Heart right ventricle (tissue), 16 donors: ENCODE data around the gene MGAT5B. TPM values are rescaled to one million over a fixed set of nuclear protein-coding genes. Genes with fewer than 3 reads are reported as not detected.

Experiments
- ATAC-seq, 8 donors: fragments of 200-7000 bp; cut with Tn5 transposase; one replicate each; pipeline ENCODE4 v1.9.1; 2020; ENCODE audit warnings: mild to moderate bottlenecking in 8 of 8, moderate library complexity in 8 of 8, moderate number of reproducible peaks in 1 of 8
- DNase-seq, 2 donors: peaks; one replicate each; pipeline ENCODE4 v3.0.0-alpha.2; 2020
- H3K27ac ChIP-seq, 10 donors: fragments of 200-600 bp; sonication (generic) in 2 of 10; one replicate each; pipeline versions ENCODE4 v1.5.0 to v1.8.0; 2020 to 2022; ENCODE audit warnings: mild to moderate bottlenecking in 3 of 10
- H3K27me3 ChIP-seq, 7 donors: fragments of 200-600 bp; one replicate each; pipeline ENCODE4 v1.8.0; 2021 to 2022; ENCODE audit warnings: mild to moderate bottlenecking in 2 of 7
- H3K36me3 ChIP-seq, 9 donors: fragments of 200-600 bp; sonication (generic) in 1 of 9; one replicate each; pipeline versions ENCODE4 v1.5.0 to v1.8.0; 2020 to 2022; ENCODE audit warnings: mild to moderate bottlenecking in 2 of 9
- H3K4me1 ChIP-seq, 9 donors: fragments of 200-600 bp; sonication (generic) in 1 of 9; one replicate each; pipeline versions ENCODE4 v1.5.0 to v1.8.0; 2020 to 2022; ENCODE audit warnings: mild to moderate bottlenecking in 4 of 9
- H3K4me3 ChIP-seq, 10 donors: fragments of 200-600 bp; sonication (generic) in 2 of 10; one replicate each; pipeline versions ENCODE4 v1.5.0 to v1.8.0; 2020 to 2022; ENCODE audit warnings: mild to moderate bottlenecking in 7 of 10, moderate library complexity in 2 of 10
- H3K9me3 ChIP-seq, 11 donors: fragments of 200-600 bp in 10 of 11; sonication (generic) in 2 of 11; one replicate each; pipeline versions ENCODE4 v1.5.0 to v1.8.0; 2013 to 2022; ENCODE audit warnings: mild to moderate bottlenecking in 2 of 11, control low read depth in 1 of 11, moderate library complexity in 1 of 11
- CTCF ChIP-seq, 9 donors: fragments of 200-600 bp; sonication (generic) in 2 of 9; IDR thresholded peaks; one replicate each; pipeline versions ENCODE4 v1.5.0 to v1.8.0; 2021 to 2022; ENCODE audit warnings: antibody characterized with exemption in 9 of 9, mild to moderate bottlenecking in 5 of 9, moderate library complexity in 1 of 9
- WGBS, 2 donors: extraction: QIAGEN DNeasy Blood & Tissue Kit; methylation state at CpG; one replicate each; pipeline ENCODE4 v1.1.7; 2013; ENCODE audit warnings: inconsistent platforms in 1 of 2; 5-methylcytosine and 5-hydroxymethylcytosine counted together
- intact Hi-C, 10 donors: fragments of 100-400 bp; cut with DNase I; formaldehyde crosslinking; loops; one replicate each; pipeline versions ENCODE4 v1.11.1 to v1.14.2; 2022
- polyA plus RNA-seq, 2 donors: library from polyadenylated mRNA; stranded (reverse); fragments of 200-250 nt; gene quantifications; one replicate each; pipeline ENCODE4 v1.2.3, GENCODE V29; 2013
- total RNA-seq, 10 donors: library from RNA; stranded (reverse); fragmentation: NEBNext Ultra II Directional in 3 of 10; extraction: Animal tissue kit (Norgen Biotek cat#: 25700) in 3 of 10; gene quantifications; one replicate each; pipeline versions ENCODE4 v1.2.1 to v1.2.4, GENCODE V29; 2021 to 2023
- donor health status: Arrhythmogenic right ventricular cardiomyopathy.
- donor health status: ischemic (EF 13 %, LVEDD 7.1; RV severe dilation, severe dysfunction).
- donor health status: healthy with polysubstance abuse.
- donor health status: DM: no; HTN: yes; CAD: no.
- donor health status: DM: no; HTN: no; CAD: no.
- donor health status: ischemic (EF 25% LVEDD 6.9; RV normal size, moderate dysfunction).
- donor health status: ischemic (EF 25% LVEDD 5.7; RV mildly dilated, moderate dysfunction).
- donor health status: healthy.
- donor health status: DM: yes; HTN: yes; CAD: no.
- donor health status: Ischemic cardiomyopathy.
- donor health status: ischemic (EF 35%, LVEDD 5.7; RV mildly dilated, moderate dysfunction).
- donor health status: nonischemic (EF 11% LVEDD 7.7; RV severe dilation, severe dysfunction).
- donor health status: DM: yes; HTN: yes; CAD: no.
- donor health status: PGD.
- donor health status: ischemic (EF 29% LVEDD 5.4; RV normal size, mild dysfunction).
- donor health status: nonischemic (EF 23%, LVEDD 6.1; RV moderate dilation, normal function).

Gene MGAT5B
- total and polyA plus RNA-seq, 12 donors = 0.09 to 0.29 (median 0.13) TPM; not detected in 8

GRCh38 chr17:76844485-76844829, 23.7 kb upstream of the MGAT5B start:
- ATAC-seq (no peak), DNase-seq (no peak)
- WGBS, 2 donors = 72 to 77% methylated on average over 4 of the region's 4 CpGs
- no peaks in the 10 kb centered on the region for H3K36me3 ChIP-seq
- no peak overlapping the region for H3K4me3 ChIP-seq
- intact Hi-C loops = no loop called here
- H3K27ac ChIP-seq = no peak overlapping the region
- H3K27me3 ChIP-seq = peaks cover 0 to 61% (median 36%) of the 10 kb centered on the region in 7 donors
- TF ChIP-seq CTCF (IDR thresholded peaks at IDR 0.05) = no peak
- H3K9me3 ChIP-seq = no peaks in the 10 kb centered on the region
- H3K4me1 ChIP-seq = peaks cover 0 to 21% (median 7%) of the 10 kb centered on the region in 9 donors

- TF ChIP-seq CTCF (IDR thresholded peaks at IDR 0.05) = no peak
- intact Hi-C loops = no loop called here
- no peak overlapping the region for H3K4me3 ChIP-seq
- no peaks in the 10 kb centered on the region for H3K9me3 ChIP-seq
- H3K36me3 ChIP-seq = no peaks in the 10 kb centered on the region
- 40 to 47% methylated on average over 8 of the region's 8 CpGs for WGBS, 2 donors
- peaks cover 0 to 18% (median 3%) of the 10 kb centered on the region in 9 donors for H3K4me1 ChIP-seq
- DNase-seq (no peak), ATAC-seq (peak in 3 of 8 donors; percentile 19 to 26 (median 25))
- no peak overlapping the region for H3K27ac ChIP-seq
- H3K27me3 ChIP-seq = peaks cover 0 to 59% (median 36%) of the 10 kb centered on the region in 7 donors
Observed at GRCh38 chr17:76844846-76845245, 23.4 kb upstream of the MGAT5B start.

- intact Hi-C loops = no loop called here
- Histone ChIP-seq H3K27me3 (peaks cover 0 to 58% (median 40%) of the 10 kb centered on the region in 7 donors), H3K27ac (no peak overlapping the region), H3K4me3 (no peak overlapping the region), H3K36me3 (no peaks in the 10 kb centered on the region), H3K4me1 (peaks cover 0 to 18% (median 0%) of the 10 kb centered on the region in 9 donors), H3K9me3 (no peaks in the 10 kb centered on the region)
- 52 to 55% methylated on average over 6 of the region's 6 CpGs for WGBS, 2 donors
- no peak for TF ChIP-seq CTCF (IDR thresholded peaks at IDR 0.05)
- peak in 1 of 8 donors; percentile 28 for ATAC-seq
- DNase-seq = no peak
Observed at GRCh38 chr17:76845541-76846017, 22.6 kb upstream of the MGAT5B start.

DNA sequence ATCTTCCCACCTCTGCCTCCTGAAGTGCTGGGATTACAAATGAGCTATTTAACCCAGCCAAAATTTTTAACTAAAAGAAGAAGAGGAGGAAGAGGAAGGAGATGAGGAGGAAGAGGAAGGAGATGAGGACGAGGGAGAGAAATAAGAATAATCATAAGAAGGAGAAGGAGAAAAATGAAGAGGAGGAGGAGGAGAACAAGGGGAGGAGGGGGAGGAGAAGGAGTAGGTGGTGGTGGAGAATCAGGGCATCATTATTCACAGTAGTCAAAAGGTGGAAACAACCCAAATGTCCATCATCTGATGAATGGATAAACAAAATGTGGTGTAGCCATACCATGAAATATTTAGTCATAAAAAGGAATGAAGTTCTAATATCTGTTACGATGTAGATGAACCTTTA, 21.2 kb upstream of the MGAT5B start:
- DNase-seq = no peak
- intact Hi-C loops = no loop called here
- no peak for ATAC-seq
- Histone ChIP-seq H3K4me3 (no peak overlapping the region), H3K27me3 (peaks cover 0 to 59% (median 40%) of the 10 kb centered on the region in 7 donors), H3K4me1 (peaks cover 0 to 13% (median 0%) of the 10 kb centered on the region in 9 donors), H3K36me3 (no peaks in the 10 kb centered on the region), H3K27ac (no peak overlapping the region), H3K9me3 (no peaks in the 10 kb centered on the region)
- 84 to 85% methylated on average over 2 of the region's 2 CpGs for whole genome bisulfite sequencing, 2 donors
- no peak for TF ChIP-seq CTCF (IDR thresholded peaks at IDR 0.05)
